ENCODE data around the gene CIAO2B.

GRCh38 chr16:66919569-66920298, 14.5 kb downstream of the CIAO2B start:
- TF ChIP-seq EP300 (IDR thresholded peaks at IDR 0.05) (no peak), CTCF (IDR thresholded peaks at IDR 0.05) (no peak), POLR2A (IDR thresholded peaks at IDR 0.05; ENCODE audit: low read depth) (no peak), POLR2AphosphoS5 (IDR thresholded peaks at IDR 0.05) (no peak)

Measured in esophagus muscularis mucosa (tissue), 4 donors.